Spinal cord (tissue), 10 donors: ENCODE results near the gene SHMT1. TPM values are rescaled to one million over a fixed set of nuclear protein-coding genes. Genes with fewer than 3 reads are reported as not detected.
A peak's percentile ranks its signal among the peaks of the same experiment; 100 is the strongest.
"Not testable (repeated sequence)": the region's sequence is repeated elsewhere in the genome, so short reads cannot be mapped to it uniquely, and the experiment has no call there.

Source experiments
- DNase-seq, 6 donors: peaks; one replicate each; pipeline versions ENCODE4 v3.0.0 to v3.0.0-alpha.2; 2013 to 2015; ENCODE audit warnings: low spot score in 6 of 6, low read depth in 4 of 6
- H3K27ac ChIP-seq: one replicate; pipeline ENCODE4 v1.5.1; 2013; ENCODE audit warnings: low read depth, low read length, control low read depth
- H3K27me3 ChIP-seq: one replicate; pipeline ENCODE4 v1.6.1; 2013; ENCODE audit warnings: low read length; ENCODE audit not compliant: control insufficient read depth, insufficient read depth
- H3K36me3 ChIP-seq: one replicate; pipeline ENCODE4 v1.6.1; 2013; ENCODE audit warnings: low read length; ENCODE audit not compliant: control insufficient read depth, insufficient read depth
- H3K4me1 ChIP-seq: one replicate; pipeline ENCODE4 v1.6.1; 2013; ENCODE audit warnings: low read length; ENCODE audit not compliant: control insufficient read depth, insufficient read depth
- H3K4me3 ChIP-seq: one replicate; pipeline ENCODE4 v1.5.1; 2013; ENCODE audit warnings: low read depth, low read length, control low read depth
- H3K9me3 ChIP-seq: one replicate; pipeline ENCODE4 v1.6.1; 2013; ENCODE audit warnings: low read length; ENCODE audit not compliant: control insufficient read depth, insufficient read depth
- WGBS: methylation state at CpG from one replicate; pipeline ENCODE4 v1.1.5; 2013; ENCODE audit warnings: missing lambda C conversion rate; ENCODE audit not compliant: insufficient coverage; 5-methylcytosine and 5-hydroxymethylcytosine counted together
- polyA plus RNA-seq, 2 donors: library from polyadenylated mRNA; unstranded; fragments of 120-200 nt; gene quantifications; one replicate each; pipeline ENCODE4 v1.2.1, GENCODE V29; 2013; ENCODE audit not compliant: insufficient read length in 2 of 2
- total RNA-seq, 2 donors: library from RNA; depleted of rRNA in 1 of 2; stranded (reverse); fragments of 120-200 nt in 1 of 2; fragments of >200 nt in 1 of 2; gene quantifications; one replicate each; pipeline versions ENCODE4 v1.2.3 to v1.2.4, GENCODE V29; 2013 to 2014
- donor health status: healthy.

SHMT1 gene
- total and polyA plus RNA-seq, 4 donors = 13.7 to 20.0 (median 15.9) TPM

- Histone ChIP-seq H3K36me3 (peaks cover 52% of the 10 kb centered on the region), H3K27ac (no peak overlapping the region), H3K4me1 (peaks cover 19% of the 10 kb centered on the region), H3K9me3 (no peaks in the 10 kb centered on the region), H3K4me3 (no peak overlapping the region), H3K27me3 (no peaks in the 10 kb centered on the region)
- DNase-seq = no peak
- no CpG with 5 or more reads among the region's 4 CpGs for WGBS
Observed at GRCh38 chr17:18309202-18309601, 54.1 kb downstream of the SHMT1 start.

GRCh38 chr17:18303206-18303605, 60.1 kb downstream of the SHMT1 start:
- DNase-seq, H3K4me3 ChIP-seq, H3K9me3 ChIP-seq, H3K27ac ChIP-seq, H3K4me1 ChIP-seq, H3K27me3 ChIP-seq: not testable (repeated sequence)
- WGBS = 87% methylated on average over 5 of the region's 13 CpGs
- H3K36me3 ChIP-seq = peaks cover 71% of the 10 kb centered on the region

- DNase-seq = no peak
- H3K36me3 ChIP-seq = peaks cover 65% of the 10 kb centered on the region
- no peaks in the 10 kb centered on the region for H3K27me3 ChIP-seq
- WGBS = 93% methylated on average over 6 of the region's 8 CpGs
- no peaks in the 10 kb centered on the region for H3K4me1 ChIP-seq
- no peak overlapping the region for H3K27ac ChIP-seq
- no peak overlapping the region for H3K4me3 ChIP-seq
- no peaks in the 10 kb centered on the region for H3K9me3 ChIP-seq
Observed at GRCh38 chr17:18300725-18301480, 62.4 kb downstream of the SHMT1 start.

GRCh38 chr17:18298061-18298460, 65.3 kb downstream of the SHMT1 start:
- not testable (repeated sequence) for DNase-seq, H3K4me1 ChIP-seq, H3K4me3 ChIP-seq, H3K9me3 ChIP-seq, H3K27ac ChIP-seq, H3K27me3 ChIP-seq
- 97% methylated on average over 14 of the region's 30 CpGs for WGBS
- peaks cover 68% of the 10 kb centered on the region for H3K36me3 ChIP-seq

- WGBS = 97% methylated on average over 4 of the region's 15 CpGs
Observed at GRCh38 chr17:18291718-18292540, 71.4 kb downstream of the SHMT1 start.

GRCh38 chr17:18285296-18285695, 78.1 kb downstream of the SHMT1 start:
- Histone ChIP-seq H3K9me3 (no peaks in the 10 kb centered on the region), H3K27ac (no peak overlapping the region), H3K4me1 (peaks cover 3% of the 10 kb centered on the region), H3K36me3 (peaks cover 92% of the 10 kb centered on the region), H3K27me3 (no peaks in the 10 kb centered on the region), H3K4me3 (no peak overlapping the region)
- 96% methylated on average over 11 of the region's 11 CpGs for WGBS
- DNase-seq = no peak

More at GRCh38 chr17:18291718-18292540, 71.4 kb downstream of the SHMT1 start:
- DNase-seq = no peak
- H3K4me3 ChIP-seq = no peak overlapping the region
- H3K27ac ChIP-seq = no peak overlapping the region
- peaks cover 86% of the 10 kb centered on the region for H3K36me3 ChIP-seq
- H3K4me1 ChIP-seq = no peaks in the 10 kb centered on the region
- no peaks in the 10 kb centered on the region for H3K27me3 ChIP-seq
- H3K9me3 ChIP-seq = no peaks in the 10 kb centered on the region

GRCh38 chr17:18281788-18282187, 81.6 kb downstream of the SHMT1 start:
- WGBS = 91% methylated on average over 5 of the region's 6 CpGs
- no peak overlapping the region for H3K4me3 ChIP-seq
- peaks cover 5% of the 10 kb centered on the region for H3K4me1 ChIP-seq
- H3K27me3 ChIP-seq = no peaks in the 10 kb centered on the region
- H3K9me3 ChIP-seq = no peaks in the 10 kb centered on the region
- no peak overlapping the region for H3K27ac ChIP-seq
- no peak for DNase-seq
- H3K36me3 ChIP-seq = peaks cover 90% of the 10 kb centered on the region

- H3K36me3 ChIP-seq = peaks cover 90% of the 10 kb centered on the region
- 50% methylated on average over 2 of the region's 5 CpGs for WGBS
- no peaks in the 10 kb centered on the region for H3K9me3 ChIP-seq
- H3K4me1 ChIP-seq = peaks cover 5% of the 10 kb centered on the region
- DNase-seq = peak in 2 of 6 donors; percentile 29 to 59
- H3K27me3 ChIP-seq = no peaks in the 10 kb centered on the region
- H3K27ac ChIP-seq = no peak overlapping the region
- no peak overlapping the region for H3K4me3 ChIP-seq
Observed at GRCh38 chr17:18280766-18281371, 82.5 kb downstream of the SHMT1 start.

- DNase-seq = no peak
- Histone ChIP-seq H3K36me3 (peaks cover 90% of the 10 kb centered on the region), H3K9me3 (no peaks in the 10 kb centered on the region), H3K4me3 (no peak overlapping the region), H3K4me1 (peaks cover 5% of the 10 kb centered on the region), H3K27me3 (no peaks in the 10 kb centered on the region), H3K27ac (no peak overlapping the region)
- WGBS = 92% methylated on average over 4 of the region's 4 CpGs
Observed at GRCh38 chr17:18280249-18280648, 83.1 kb downstream of the SHMT1 start.
